H9 (cell line): ENCODE results near the gene ADGRA1. TPM values are rescaled to one million over a fixed set of nuclear protein-coding genes. Genes with fewer than 3 reads are reported as not detected.

Experiments
- DNase-seq: peaks from one replicate; pipeline ENCODE4 v3.0.0-alpha.2; 2017
- H2AFZ ChIP-seq: one replicate; pipeline ENCODE4 v1.6.1; 2013; ENCODE audit warnings: mild to moderate bottlenecking, low read length, control low read depth, moderate library complexity
- H2AK5ac ChIP-seq: 2 replicates; pipeline ENCODE4 v1.6.1; 2013; ENCODE audit warnings: low read length, control low read depth, mixed read lengths; ENCODE audit not compliant: insufficient read length
- H2BK120ac ChIP-seq: one replicate; pipeline ENCODE4 v1.6.1; 2013; ENCODE audit warnings: low read depth, mild to moderate bottlenecking, low read length, control low read depth, inconsistent platforms; ENCODE audit not compliant: poor library complexity, severe bottlenecking
- H2BK12ac ChIP-seq: 2 replicates; pipeline ENCODE4 v1.6.1; 2013; ENCODE audit warnings: low read length, control low read depth, mixed read lengths, low read depth; ENCODE audit not compliant: insufficient read length
- H2BK15ac ChIP-seq: 2 replicates; pipeline ENCODE4 v1.6.1; 2013; ENCODE audit warnings: low read depth, low read length, control low read depth
- H2BK20ac ChIP-seq: one replicate; pipeline ENCODE4 v1.6.1; 2013; ENCODE audit warnings: low read depth, mild to moderate bottlenecking, low read length, control low read depth, inconsistent platforms; ENCODE audit not compliant: poor library complexity, severe bottlenecking
- H2BK5ac ChIP-seq: 2 replicates; pipeline ENCODE4 v1.6.1; 2013; ENCODE audit warnings: low read length, control low read depth, mixed read lengths; ENCODE audit not compliant: insufficient read length
- H3K14ac ChIP-seq: 2 replicates; pipeline ENCODE4 v1.6.1; 2013; ENCODE audit warnings: low read length, control low read depth; ENCODE audit not compliant: insufficient read depth
- H3K18ac ChIP-seq: 2 replicates; pipeline ENCODE4 v1.6.1; 2013; ENCODE audit warnings: low read depth, mild to moderate bottlenecking, mixed read lengths, low read length, control low read depth; ENCODE audit not compliant: insufficient read length
- H3K23ac ChIP-seq: 2 replicates; pipeline ENCODE4 v1.6.1; 2013; ENCODE audit warnings: low read length, control low read depth, mixed read lengths, low read depth; ENCODE audit not compliant: insufficient read length
- H3K23me2 ChIP-seq: 2 replicates; pipeline ENCODE4 v1.6.1; 2013; ENCODE audit warnings: low read depth, mild to moderate bottlenecking, mixed read lengths, low read length, control low read depth; ENCODE audit not compliant: insufficient read length, poor library complexity, severe bottlenecking
- H3K27ac ChIP-seq: 2 replicates; pipeline ENCODE4 v1.5.1; 2013; ENCODE audit warnings: low read length, control low read depth, mixed read lengths, low read depth; ENCODE audit not compliant: insufficient read length
- H3K27me3 ChIP-seq: 2 replicates; pipeline ENCODE4 v1.6.1; 2013; ENCODE audit warnings: low read length, control low read depth, inconsistent platforms; ENCODE audit not compliant: insufficient read depth
- H3K4ac ChIP-seq: 2 replicates; pipeline ENCODE4 v1.6.1; 2013; ENCODE audit warnings: low read depth, mild to moderate bottlenecking, control low read depth, inconsistent platforms, low read length, moderate library complexity
- H3K4me1 ChIP-seq: 2 replicates; pipeline ENCODE4 v1.6.1; 2013; ENCODE audit warnings: low read length, control low read depth, inconsistent platforms; ENCODE audit not compliant: insufficient read depth
- H3K4me2 ChIP-seq: 2 replicates; pipeline ENCODE4 v1.6.1; 2013; ENCODE audit warnings: low read length, control low read depth, mixed read lengths; ENCODE audit not compliant: insufficient read length, insufficient read depth
- H3K56ac ChIP-seq: 2 replicates; pipeline ENCODE4 v1.6.1; 2013; ENCODE audit warnings: low read depth, mild to moderate bottlenecking, mixed read lengths, low read length, control low read depth; ENCODE audit not compliant: insufficient read length
- H3K79me1 ChIP-seq: 2 replicates; pipeline ENCODE4 v1.6.1; 2013; ENCODE audit warnings: low read depth, mild to moderate bottlenecking, moderate library complexity, low read length, control low read depth, inconsistent platforms; ENCODE audit not compliant: insufficient read depth, poor library complexity, severe bottlenecking
- H3K79me2 ChIP-seq: 2 replicates; pipeline ENCODE4 v1.6.1; 2013; ENCODE audit warnings: low read length, control low read depth, inconsistent platforms; ENCODE audit not compliant: insufficient read depth
- H3K9ac ChIP-seq: 2 replicates; pipeline ENCODE4 v1.6.1; 2013; ENCODE audit warnings: low read length, control low read depth, mixed read lengths; ENCODE audit not compliant: insufficient read length; ENCODE audit errors: extremely low read depth
- H3K9me3 ChIP-seq: one replicate; pipeline ENCODE4 v1.6.1; 2013; ENCODE audit warnings: low read depth, low read length, inconsistent platforms; ENCODE audit not compliant: control insufficient read depth
- H3T11ph ChIP-seq: one replicate; pipeline ENCODE4 v1.6.1; 2013; ENCODE audit warnings: mild to moderate bottlenecking, low read length, control low read depth, inconsistent platforms
- H4K20me1 ChIP-seq: one replicate; pipeline ENCODE4 v1.6.1; 2013; ENCODE audit not compliant: control insufficient read depth, insufficient read length, insufficient read depth
- H4K5ac ChIP-seq: 2 replicates; pipeline ENCODE4 v1.6.1; 2013; ENCODE audit warnings: low read depth, mild to moderate bottlenecking, mixed read lengths, low read length, control low read depth; ENCODE audit not compliant: insufficient read length
- H4K8ac ChIP-seq: replicated peaks from 2 replicates; pipeline ENCODE4 v1.6.1; 2013; ENCODE audit warnings: low read length, control low read depth, mixed read lengths, low read depth; ENCODE audit not compliant: insufficient read length
- H4K91ac ChIP-seq: 2 replicates; pipeline ENCODE4 v1.6.1; 2013; ENCODE audit warnings: low read depth, mild to moderate bottlenecking, moderate library complexity, mixed read lengths, low read length, control low read depth; ENCODE audit not compliant: insufficient read length
- H3K27ac Mint-ChIP-seq, 3 experiments: 2 replicates in 2 of 3; 3 replicates in 1 of 3; pipeline ENCODE4 v1.8.0; 2020 to 2021; ENCODE audit warnings: mixed read lengths in 3 of 3, mild to moderate bottlenecking in 1 of 3, moderate library complexity in 1 of 3
- H3K27me3 Mint-ChIP-seq: 2 replicates; pipeline ENCODE4 v1.8.0; 2021; ENCODE audit warnings: low read depth, mild to moderate bottlenecking, moderate library complexity, mixed read lengths
- H3K36me3 Mint-ChIP-seq, 3 experiments: 2 replicates in 2 of 3; 3 replicates in 1 of 3; pipeline ENCODE4 v1.8.0; 2020 to 2021; ENCODE audit warnings: low read depth in 3 of 3, mixed read lengths in 3 of 3; ENCODE audit not compliant: insufficient read depth in 1 of 3
- H3K4me1 Mint-ChIP-seq, 2 experiments: 2 replicates each; pipeline ENCODE4 v1.8.0; 2020; ENCODE audit warnings: mixed read lengths in 2 of 2
- H3K4me3 Mint-ChIP-seq, 2 experiments: 2 replicates in 1 of 2; 3 replicates in 1 of 2; pipeline ENCODE4 v1.8.0; 2020 to 2021; ENCODE audit warnings: mild to moderate bottlenecking in 2 of 2, mixed read lengths in 2 of 2, moderate library complexity in 1 of 2
- H3K9me3 Mint-ChIP-seq, 2 experiments: 2 replicates in 1 of 2; 3 replicates in 1 of 2; pipeline ENCODE4 v1.8.0; 2020; ENCODE audit warnings: mild to moderate bottlenecking in 2 of 2, mixed read lengths in 2 of 2, moderate library complexity in 1 of 2
- CTCF ChIP-seq: fragments of 200-600 bp; sonication (generic); conservative IDR thresholded peaks from 3 replicates; pipeline ENCODE4 v1.8.0; 2021; ENCODE audit warnings: antibody characterized with exemption, mild to moderate bottlenecking
- WGBS: extraction: QIAGEN DNeasy Blood & Tissue Kit; methylation state at CpG from one replicate; pipeline ENCODE4 v1.1.7; 2013; ENCODE audit warnings: missing lambda C conversion rate, low lambda C conversion rate, mixed read lengths; ENCODE audit not compliant: insufficient read length; ENCODE audit errors: extremely low coverage; 5-methylcytosine and 5-hydroxymethylcytosine counted together
- total RNA-seq: library from RNA; stranded (reverse); gene quantifications from 2 replicates; pipeline ENCODE4 v1.2.1, GENCODE V29; 2021

Gene ADGRA1
- total RNA-seq, 1 experiment from 2014 or later, result 0.11 TPM

- no peak overlapping the region for H2BK120ac ChIP-seq
- DNase-seq, result no peak
- H2BK20ac ChIP-seq, result no peak overlapping the region
- H3K27ac ChIP-seq, result no peak overlapping the region
- H4K91ac ChIP-seq, result no peak overlapping the region
- H3K18ac ChIP-seq, result no peak overlapping the region
- Mint-ChIP-seq H3K27me3 (peaks cover 8% of the 10 kb centered on the region), H3K9me3 (peaks cover 20 to 30% of the 10 kb centered on the region in 2 experiments), H3K4me1 (peaks cover 18 to 40% of the 10 kb centered on the region in 2 experiments), H3K27ac (no peak overlapping the region; a peak in 1 of 7 replicates), H3K4me3 (no peak overlapping the region), H3K36me3 (peaks cover 2 to 23% (median 7%) of the 10 kb centered on the region in 3 experiments; a peak in 6 of 7 replicates)
- peaks cover 10% of the 10 kb centered on the region for H3K9me3 ChIP-seq
- no peak overlapping the region for H3K4ac ChIP-seq
- H3K4me1 ChIP-seq, result no peaks in the 10 kb centered on the region
- H3K56ac ChIP-seq, result no peak overlapping the region
- H2AK5ac ChIP-seq, result no peak overlapping the region
- no peak overlapping the region for H3K14ac ChIP-seq
- H3K23me2 ChIP-seq, result peaks cover under 1% of the 10 kb centered on the region
- no peak overlapping the region for H3T11ph ChIP-seq
- H4K20me1 ChIP-seq, result no peaks in the 10 kb centered on the region
- H2AFZ ChIP-seq, result no peak overlapping the region
- no peak overlapping the region for H3K4me2 ChIP-seq
- H4K5ac ChIP-seq, result no peak overlapping the region
- no peak overlapping the region for H3K23ac ChIP-seq
- WGBS, result no CpG with 5 or more reads among the region's 30 CpGs
- no peak overlapping the region for H4K8ac ChIP-seq
- H2BK5ac ChIP-seq, result no peak overlapping the region
- no peak for TF ChIP-seq CTCF
- H3K9ac ChIP-seq, result no peak overlapping the region
- no peaks in the 10 kb centered on the region for H3K79me2 ChIP-seq
- H2BK15ac ChIP-seq, result no peak overlapping the region
- H3K79me1 ChIP-seq, result no peaks in the 10 kb centered on the region
- H3K27me3 ChIP-seq, result no peaks in the 10 kb centered on the region
- no peak overlapping the region for H2BK12ac ChIP-seq
Measured at GRCh38 chr10:133104963-133105640, 17.4 kb downstream of the ADGRA1 start.
